Measurements from ENCODE around the gene RPRML.

RPRML gene

DNA sequence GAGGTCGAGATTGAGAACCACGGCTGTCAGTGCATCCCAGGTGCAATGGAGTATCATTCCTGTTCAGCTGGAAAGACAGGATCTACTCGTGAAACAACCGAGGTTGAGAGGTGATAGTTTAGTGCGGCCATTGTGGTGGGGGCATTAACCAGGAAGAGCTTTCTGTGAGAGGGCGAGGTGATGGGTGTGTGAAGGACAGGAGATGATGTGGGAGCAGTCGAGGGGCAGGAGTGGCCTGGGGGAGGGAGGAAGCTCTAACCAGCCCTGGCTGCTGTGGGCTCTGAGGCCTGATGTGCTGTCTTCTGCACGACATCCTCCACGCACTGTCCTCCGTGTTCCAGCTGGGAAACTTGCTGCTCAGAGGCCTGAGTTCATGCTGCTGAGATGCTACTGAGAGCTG, 34.1 kb downstream of the RPRML start:
- DNase-seq (ENCODE audit: low read depth, low spot score) = no peak
- ChIA-PET POLR2A (interaction anchor here (0.6 to 1.3 kb wide), 3 partner anchors 11 to 56 kb away, joined by 3 read pairs; no protein-coding TSS in a partner anchor), CTCF (interaction anchor here (0.6 to 5.8 kb wide), 5 partner anchors 15 to 91 kb away, joined by 3 to 50 read pairs (median 8); no protein-coding TSS in a partner anchor)
- TF ChIP-seq, protein P1, sequence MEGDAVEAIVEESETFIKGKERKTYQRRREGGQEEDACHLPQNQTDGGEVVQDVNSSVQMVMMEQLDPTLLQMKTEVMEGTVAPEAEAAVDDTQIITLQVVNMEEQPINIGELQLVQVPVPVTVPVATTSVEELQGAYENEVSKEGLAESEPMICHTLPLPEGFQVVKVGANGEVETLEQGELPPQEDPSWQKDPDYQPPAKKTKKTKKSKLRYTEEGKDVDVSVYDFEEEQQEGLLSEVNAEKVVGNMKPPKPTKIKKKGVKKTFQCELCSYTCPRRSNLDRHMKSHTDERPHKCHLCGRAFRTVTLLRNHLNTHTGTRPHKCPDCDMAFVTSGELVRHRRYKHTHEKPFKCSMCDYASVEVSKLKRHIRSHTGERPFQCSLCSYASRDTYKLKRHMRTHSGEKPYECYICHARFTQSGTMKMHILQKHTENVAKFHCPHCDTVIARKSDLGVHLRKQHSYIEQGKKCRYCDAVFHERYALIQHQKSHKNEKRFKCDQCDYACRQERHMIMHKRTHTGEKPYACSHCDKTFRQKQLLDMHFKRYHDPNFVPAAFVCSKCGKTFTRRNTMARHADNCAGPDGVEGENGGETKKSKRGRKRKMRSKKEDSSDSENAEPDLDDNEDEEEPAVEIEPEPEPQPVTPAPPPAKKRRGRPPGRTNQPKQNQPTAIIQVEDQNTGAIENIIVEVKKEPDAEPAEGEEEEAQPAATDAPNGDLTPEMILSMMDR (IDR thresholded peaks at IDR 0.05; ENCODE audit: insufficient read depth, low read length, missing control alignments) = no peak
- H3K4me3 ChIP-seq (ENCODE audit: low read depth, low read length) = no peak overlapping the region

DNA sequence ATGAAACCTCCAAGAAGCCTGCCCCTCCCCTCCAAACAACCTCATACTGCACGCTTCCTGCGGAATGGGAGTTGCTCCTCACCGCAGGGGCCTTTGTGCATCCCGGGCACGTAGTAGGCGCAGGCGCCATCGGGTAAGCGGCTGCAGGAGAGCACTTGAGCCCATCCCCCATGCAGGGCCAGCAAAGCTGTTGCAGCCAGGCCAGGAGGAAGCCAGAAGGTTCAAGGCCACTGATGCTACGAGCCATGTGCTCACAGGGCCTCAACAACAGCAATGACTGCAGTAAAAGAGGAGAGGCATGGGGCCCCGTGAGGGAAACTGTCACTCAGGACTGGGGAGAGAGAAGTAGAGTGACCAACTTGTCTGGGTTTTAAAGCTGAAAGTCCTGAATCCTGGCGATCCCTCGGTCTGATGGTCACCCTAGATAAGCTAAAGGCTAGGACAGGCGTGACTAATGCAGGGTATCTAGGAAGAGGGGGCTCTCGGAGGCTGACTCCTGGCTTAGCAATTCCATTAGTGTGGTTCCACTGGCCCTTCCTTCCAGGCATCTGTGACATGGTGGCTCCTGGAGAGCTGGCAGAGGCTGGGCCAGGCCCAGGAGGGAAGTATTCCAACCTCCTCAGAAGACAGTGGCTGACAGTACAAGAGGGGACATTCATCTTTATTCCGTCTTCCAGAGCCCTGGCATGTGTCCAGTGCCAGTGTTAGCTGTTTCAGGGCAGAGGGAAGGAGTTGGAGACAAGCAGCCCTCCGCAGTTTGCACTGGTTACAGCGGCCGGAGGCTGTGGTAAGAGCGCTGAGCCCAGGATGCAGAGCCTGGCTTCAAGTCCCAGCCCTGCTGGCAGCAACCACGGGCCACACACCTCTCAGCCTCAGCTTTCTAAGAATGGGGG, 35.3 kb downstream of the RPRML start:
- H3K4me3 ChIP-seq (ENCODE audit: low read depth, low read length) = no peak overlapping the region
- CTCF ChIA-PET = interaction anchor here (1.0 to 6.2 kb wide), 18 partner anchors 8 to 101 kb away, joined by 3 to 94 read pairs (median 11); partner anchors contain the start of gene WNT9B
- TF ChIP-seq, protein P1 (IDR thresholded peaks at IDR 0.05; ENCODE audit: insufficient read depth, low read length, missing control alignments) = no peak
- no peak for DNase-seq (ENCODE audit: low read depth, low spot score)
- POLR2A ChIA-PET = interaction anchor here (0.6 to 1.0 kb wide), 3 partner anchors 15 to 111 kb away, joined by 3 to 4 read pairs (median 3); no protein-coding TSS in a partner anchor

DNA sequence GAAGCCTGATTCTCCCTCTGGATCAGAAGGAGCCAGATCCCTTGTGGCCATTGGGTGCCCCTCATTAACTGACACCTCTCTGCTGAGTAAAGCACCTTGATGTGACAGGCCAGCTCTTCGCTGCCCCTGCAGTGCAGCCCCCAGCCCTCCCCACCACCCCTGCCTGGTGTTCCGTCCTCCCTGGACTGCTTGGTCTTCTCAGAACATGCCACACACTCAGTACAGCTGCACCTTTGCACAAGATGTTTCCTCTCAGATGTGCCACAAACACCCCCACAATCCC, 35.9 kb downstream of the RPRML start:
- H3K4me3 ChIP-seq (ENCODE audit: low read depth, low read length) = no peak overlapping the region
- no peak for DNase-seq (ENCODE audit: low read depth, low spot score)
- TF ChIP-seq, protein P1 (IDR thresholded peaks at IDR 0.05; ENCODE audit: insufficient read depth, low read length, missing control alignments) = no peak
- POLR2A ChIA-PET = interaction anchor here (1.0 kb wide), 1 partner anchor 16 kb away, joined by 3 read pairs; no protein-coding TSS in a partner anchor
- CTCF ChIA-PET = interaction anchor here (0.7 to 6.2 kb wide), 31 partner anchors 8 to 372 kb away, joined by 3 to 94 read pairs (median 8); partner anchors contain the start of gene WNT9B

DNA sequence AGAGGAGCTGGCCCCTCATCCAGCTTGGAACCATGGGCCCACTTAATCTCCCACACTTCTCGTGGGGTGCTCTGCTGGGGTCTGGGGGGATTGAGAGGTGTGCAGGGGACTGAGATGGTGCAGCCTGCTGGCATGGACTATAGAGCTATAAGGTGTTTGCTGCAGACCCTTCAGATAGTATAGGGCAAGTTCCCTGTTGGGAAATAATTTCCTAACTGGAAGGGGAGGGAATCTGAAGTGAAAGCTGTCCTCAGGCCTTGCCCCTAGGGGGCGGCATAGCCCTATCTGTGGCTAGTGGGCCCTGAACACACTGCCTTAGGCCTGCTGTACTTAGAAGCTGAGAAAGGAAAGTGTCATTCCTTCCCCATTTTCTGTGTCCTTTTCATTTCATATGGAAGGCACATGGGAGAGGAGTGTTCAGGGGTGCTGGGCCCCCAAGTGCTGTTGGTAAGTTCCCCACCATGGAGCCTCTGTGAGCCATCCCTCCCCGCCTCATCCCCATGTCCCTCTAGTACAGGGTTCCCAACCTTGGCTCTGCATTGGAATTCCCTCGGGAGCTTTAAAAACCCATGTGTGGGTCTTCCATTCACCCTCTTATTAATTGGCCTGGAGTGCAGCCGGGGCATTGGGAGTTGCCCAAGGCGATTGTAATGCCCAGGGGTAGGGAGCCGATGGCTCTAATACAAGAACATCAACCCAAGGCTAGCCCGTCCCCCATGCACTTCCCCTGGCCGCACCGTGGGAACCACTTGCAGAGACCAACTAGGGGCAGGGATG, 36.4 kb downstream of the RPRML start:
- no peak for DNase-seq (ENCODE audit: low read depth, low spot score)
- CTCF ChIA-PET = interaction anchor here (0.5 to 6.2 kb wide), 46 partner anchors 9 to 380 kb away, joined by 3 to 94 read pairs (median 5); partner anchors contain the start of gene WNT9B
- POLR2A ChIA-PET = interaction anchor here (0.7 kb wide), 1 partner anchor 209 kb away, joined by 3 read pairs; no protein-coding TSS in a partner anchor

DNA sequence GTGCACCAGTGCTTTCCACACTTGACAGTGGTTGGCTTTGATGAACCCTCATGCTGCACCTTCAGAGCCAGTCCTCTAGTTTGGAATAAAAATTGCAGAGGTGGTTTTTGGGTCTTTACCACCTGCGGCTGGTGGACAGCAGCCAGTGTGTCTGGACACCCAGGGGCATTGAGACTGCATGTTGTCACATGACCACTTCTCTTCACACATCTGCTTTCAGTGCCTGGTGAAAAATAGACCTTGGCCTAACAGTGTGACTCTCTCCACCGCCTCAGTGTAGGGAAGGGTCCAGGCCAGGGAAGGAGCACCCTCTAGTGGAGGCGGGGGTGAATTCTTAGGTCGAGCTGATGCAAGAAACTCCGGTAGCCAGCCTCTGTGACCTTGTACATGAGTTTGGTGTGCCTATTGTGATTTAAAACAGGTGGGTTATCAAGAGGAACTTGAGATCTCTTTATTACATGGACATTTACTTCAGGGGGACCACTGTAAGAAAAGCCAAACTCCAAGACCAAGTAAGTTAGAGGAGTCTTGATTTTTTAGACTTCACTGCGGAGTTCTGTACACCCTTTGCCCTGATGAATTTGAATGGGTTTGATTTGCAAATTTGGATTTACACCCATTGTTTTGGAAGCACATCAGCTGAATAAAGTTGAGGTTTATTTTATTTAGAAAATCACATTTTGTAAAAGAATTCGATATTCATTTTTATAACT, 38.2 kb downstream of the RPRML start:
- POLR2A ChIA-PET = interaction anchor here (1.0 kb wide), 1 partner anchor 12 kb away, joined by 3 read pairs; no protein-coding TSS in a partner anchor
- no peak overlapping the region for H3K4me3 ChIP-seq (ENCODE audit: low read depth, low read length)
- CTCF ChIA-PET = interaction anchor here (1.0 to 6.2 kb wide), 24 partner anchors 7 to 374 kb away, joined by 3 to 94 read pairs (median 11); partner anchors contain the start of gene WNT9B
- TF ChIP-seq, protein P1 (IDR thresholded peaks at IDR 0.05; ENCODE audit: insufficient read depth, low read length, missing control alignments) = peak; percentile 96
- no peak for DNase-seq (ENCODE audit: low read depth, low spot score)

More for the DNA sequence above, 36.4 kb downstream of the RPRML start:
- no peak overlapping the region for H3K4me3 ChIP-seq (ENCODE audit: low read depth, low read length)
- TF ChIP-seq, protein P1 (IDR thresholded peaks at IDR 0.05; ENCODE audit: insufficient read depth, low read length, missing control alignments) = peak; percentile 91

Measured in AG04449 (cell line).